ENCODE results near the gene PXYLP1. TPM values are rescaled to one million over a fixed set of nuclear protein-coding genes. Genes with fewer than 3 reads are reported as not detected.

Gene PXYLP1
- total RNA-seq, 1 donor from 2014 or later = 24.2 TPM

DNA sequence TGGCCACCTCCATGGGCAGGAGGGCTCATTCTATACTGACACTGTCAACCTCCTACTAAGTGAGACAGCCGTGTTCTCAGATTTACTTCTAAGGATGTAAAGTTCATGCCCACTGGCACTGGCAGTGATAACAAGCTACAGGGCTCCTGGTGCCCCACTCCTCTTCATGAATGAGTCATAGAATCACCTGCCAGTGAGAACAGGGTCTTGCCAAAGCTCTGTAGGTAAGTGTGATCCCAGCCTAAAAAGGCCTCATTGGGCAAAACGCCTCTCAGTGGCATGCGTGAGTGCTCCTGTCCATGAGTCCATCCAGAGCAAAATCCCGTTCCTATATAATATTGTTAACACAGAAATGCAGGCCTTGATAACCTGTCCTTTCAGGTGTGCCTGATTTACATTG lies 17.4 kb downstream of the PXYLP1 start:
- no peak for DNase-seq

DNA sequence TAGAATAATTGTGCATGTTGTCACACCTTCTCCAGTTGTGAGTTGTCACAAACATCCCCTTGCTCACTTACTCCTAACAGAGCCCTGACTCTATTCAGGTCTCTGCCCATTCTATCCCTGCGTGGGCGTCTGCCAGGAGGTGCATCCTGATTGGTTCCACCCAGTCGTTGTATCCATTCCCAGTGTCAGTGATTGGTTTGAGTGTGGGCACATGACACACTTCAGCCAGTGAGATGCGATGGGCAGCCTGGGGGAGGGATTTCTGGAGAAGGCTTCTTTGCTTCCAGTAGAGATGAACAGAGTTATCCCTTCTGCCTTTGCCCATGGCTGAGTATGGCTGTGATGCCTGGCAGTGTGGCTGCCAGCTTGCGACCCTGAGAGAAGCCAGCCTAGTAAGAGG lies 18.7 kb downstream of the PXYLP1 start:
- no peak for DNase-seq

DNA sequence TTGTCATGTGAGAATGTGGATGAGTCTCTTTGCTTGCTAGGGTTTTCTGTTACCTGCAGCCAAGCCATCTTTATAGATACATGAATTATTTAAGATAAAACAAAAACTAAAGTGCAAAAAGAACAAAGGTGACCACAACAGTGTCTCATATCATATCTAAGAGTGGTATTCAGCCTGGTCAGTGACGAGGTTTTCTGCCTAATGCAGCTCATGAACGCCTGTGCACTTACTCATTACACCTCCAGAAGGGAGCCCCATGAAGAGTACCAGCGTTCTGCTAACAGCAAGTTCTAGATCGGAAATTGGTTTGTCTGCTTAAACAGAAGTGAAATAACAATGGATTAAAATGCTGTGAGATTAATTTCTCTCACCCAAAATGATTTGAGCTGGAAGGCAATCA lies 19.2 kb downstream of the PXYLP1 start:
- no peak for DNase-seq

DNA sequence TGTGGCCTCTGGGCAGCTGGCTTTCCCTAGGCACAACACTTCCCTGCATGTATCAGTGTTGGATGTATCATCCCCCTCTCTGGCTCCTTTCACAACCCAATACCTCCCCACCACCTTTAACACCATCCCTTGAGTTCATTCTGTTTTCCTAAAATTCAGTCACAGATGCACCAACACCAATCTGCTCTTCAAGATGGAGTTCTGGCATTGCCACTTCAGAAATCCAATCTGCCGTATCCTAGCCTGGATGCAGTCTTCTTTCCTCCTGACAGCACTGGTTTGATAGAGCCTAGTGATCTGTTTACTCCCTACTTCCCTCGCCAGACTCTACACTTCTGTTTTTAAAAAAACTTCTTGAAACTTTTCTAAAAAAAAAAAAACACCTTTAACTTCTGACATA lies 21.7 kb downstream of the PXYLP1 start:
- DNase-seq = no peak

DNA sequence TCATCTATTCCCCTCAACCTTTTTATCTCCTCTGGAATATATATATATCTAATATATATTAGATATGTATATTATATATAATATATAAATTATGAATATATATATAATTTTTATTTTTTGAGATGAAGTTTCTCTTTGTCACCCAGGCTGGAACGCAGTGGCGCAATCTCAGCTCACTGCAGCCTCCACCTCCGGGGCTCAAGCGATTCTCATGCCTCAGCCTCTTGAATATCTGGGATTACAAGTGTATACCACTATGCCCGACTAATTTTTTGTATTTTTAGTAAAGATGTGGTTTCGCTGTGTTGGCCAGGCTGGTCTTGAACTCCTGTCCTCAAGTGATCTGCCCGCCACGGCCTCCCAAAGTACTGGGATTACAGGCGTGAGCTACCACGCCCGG lies 22.2 kb downstream of the PXYLP1 start:
- no peak for DNase-seq

DNA sequence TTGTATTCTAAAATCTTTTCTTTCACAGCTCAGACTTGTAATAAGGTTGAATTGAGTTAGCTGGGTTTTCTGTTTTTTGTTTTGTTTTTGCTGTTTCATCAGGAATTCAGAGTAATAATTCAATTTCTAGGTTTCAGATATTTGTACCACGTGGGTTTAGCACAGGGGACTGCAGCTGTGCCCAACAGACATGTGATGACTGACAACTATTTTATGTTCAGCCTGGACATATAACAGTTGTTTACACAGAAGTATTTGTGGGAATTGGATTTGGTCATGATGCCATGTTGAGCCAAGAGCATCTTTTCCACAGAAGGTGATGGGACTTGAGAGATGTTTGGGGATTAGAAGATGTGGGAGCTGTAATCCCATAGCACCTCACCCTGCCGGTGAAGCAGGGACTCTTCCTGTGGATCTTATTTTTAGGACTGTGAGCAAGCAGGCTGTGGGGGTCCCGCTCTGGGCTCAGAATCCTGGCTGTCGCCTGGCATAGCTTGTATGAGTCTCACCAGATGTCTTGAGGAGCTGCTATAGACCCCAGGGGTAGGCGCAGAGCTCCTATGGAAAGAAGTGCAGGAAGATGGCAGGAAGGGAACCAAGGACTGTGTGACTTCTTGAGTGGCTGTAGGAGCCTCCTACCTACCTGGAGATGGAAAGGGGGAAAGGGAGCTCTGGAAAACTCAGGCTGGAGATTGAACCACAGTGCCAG lies 23.7 kb downstream of the PXYLP1 start:
- DNase-seq = no peak

DNA sequence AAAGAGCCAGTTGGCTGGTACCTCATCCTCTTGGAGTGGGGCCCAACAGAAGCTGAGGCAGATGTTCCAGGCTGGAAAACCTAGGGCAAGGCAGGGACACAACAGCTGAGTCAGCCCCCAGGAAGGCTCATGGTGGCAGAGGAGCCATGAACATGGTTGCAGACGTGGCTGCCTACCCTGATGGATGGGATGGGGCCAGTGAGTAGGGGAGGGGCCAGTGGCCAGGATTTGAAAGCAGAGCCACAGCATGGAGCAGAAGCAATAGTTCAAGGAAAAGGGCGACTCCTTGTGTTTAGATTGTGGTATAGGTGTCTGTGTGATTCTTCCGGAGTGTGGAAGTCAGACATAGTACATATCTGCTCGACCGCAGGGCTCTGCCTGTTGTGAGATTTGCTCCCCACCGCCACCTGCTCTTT lies 24.2 kb downstream of the PXYLP1 start:
- DNase-seq = no peak

DNA sequence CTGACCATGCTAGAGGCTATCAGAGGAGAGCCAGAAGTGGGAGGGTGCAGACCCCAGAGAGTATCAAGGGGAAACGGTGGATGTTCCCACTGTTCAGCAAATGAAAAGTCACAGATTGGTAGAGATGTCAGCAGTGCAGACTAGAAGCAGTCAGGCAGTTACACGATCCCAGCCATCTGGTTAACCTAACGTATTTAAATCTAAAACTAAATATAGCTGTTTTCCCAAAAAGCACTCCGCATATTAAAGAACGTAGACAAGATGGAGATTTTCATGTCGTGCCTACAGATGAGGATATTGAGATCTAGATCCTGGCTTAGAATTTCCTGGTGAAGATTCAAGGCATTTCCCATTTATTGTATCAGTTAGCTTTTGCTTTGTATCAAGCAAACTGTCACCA lies 25.2 kb downstream of the PXYLP1 start:
- no peak for DNase-seq

DNA sequence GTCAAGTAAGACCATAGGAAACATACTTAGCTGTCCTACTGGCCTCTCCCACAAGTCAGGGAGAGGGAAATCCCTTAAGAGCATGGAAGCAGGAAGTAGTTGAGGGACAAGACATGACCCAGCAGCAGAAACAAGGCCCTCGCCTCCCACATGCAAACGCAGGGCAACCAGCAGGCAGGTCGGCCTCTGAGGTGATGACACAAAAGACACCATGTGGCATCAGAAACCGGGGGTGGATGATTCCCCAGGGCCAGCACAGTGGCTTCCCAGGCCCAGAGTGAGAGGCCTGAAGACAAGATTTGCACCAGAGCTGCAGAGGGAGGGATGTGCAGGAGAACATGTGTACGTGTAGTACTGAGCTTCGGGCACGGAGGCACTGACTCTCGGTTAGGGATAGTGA lies 26.3 kb downstream of the PXYLP1 start:
- no peak for DNase-seq

DNA sequence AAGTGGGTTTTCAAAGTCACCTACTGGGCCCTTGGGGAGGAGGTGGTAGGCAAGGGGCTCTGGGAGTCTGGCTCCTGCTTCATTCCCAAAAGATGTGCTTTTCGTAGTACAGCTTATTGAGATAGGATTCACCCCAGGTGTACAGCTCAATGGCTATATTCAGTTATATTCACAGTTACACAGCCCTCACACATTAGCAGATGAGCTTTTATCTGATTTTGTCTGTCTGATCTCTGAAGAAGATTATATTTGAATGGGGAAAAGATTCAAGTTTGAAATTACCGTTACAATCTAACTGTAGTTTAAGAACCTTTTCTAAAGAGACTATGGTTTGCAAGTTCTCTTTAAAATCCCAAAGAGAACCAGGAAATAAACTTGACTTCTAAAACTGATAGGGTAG lies 27.3 kb downstream of the PXYLP1 start:
- no peak for DNase-seq

DNA sequence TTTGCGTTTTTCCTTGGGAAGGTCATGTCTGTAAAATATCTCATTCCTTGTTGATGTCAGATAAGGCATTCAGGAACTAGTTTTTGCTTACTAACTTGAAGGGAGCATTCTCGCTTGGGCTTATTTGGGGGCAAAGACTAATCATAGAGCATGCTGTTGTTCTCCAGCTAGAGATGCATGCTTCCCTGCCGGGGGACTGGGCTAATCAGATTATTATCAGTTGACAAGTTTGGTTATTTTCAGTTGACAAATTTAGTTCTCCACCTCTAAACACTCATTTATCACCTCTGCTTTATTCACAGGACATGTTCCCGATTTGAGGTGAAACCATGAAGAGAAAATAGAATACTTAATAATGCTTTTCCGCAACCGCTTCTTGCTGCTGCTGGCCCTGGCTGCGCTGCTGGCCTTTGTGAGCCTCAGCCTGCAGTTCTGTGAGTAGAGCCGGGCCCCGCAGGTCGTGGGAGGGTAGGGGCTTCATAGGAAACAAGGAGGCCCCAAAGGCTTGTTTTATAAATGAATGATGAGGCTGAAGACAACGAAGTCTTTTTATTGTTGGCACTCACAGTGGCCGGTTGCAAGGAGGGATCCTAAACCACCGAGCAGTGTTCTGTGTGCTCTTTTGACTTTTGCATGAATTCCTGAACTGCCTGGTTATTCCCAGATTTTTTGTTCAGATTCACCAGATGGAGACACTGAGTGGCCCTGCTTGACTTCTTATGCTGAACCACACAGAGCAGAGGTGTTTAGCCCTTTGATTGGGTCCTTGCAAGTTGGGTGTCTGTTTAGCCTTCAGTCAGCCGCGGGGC lies 28.4 kb downstream of the PXYLP1 start:
- DNase-seq = no peak

DNA sequence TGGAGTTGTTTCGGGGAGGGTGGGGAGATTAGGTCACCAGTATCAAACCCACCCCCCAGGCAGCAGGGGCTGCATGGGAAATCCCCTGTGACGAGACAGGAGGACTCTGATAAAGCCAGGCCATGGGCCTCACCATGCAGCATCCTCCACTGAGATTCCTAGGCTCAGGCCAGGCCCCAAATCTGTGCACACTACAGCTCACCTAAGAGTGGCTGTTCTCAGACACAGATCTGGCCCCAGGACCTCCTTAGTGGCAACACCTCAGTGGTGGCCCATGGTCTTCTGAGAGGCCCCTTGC lies 29.0 kb downstream of the PXYLP1 start:
- no peak for DNase-seq

DNA sequence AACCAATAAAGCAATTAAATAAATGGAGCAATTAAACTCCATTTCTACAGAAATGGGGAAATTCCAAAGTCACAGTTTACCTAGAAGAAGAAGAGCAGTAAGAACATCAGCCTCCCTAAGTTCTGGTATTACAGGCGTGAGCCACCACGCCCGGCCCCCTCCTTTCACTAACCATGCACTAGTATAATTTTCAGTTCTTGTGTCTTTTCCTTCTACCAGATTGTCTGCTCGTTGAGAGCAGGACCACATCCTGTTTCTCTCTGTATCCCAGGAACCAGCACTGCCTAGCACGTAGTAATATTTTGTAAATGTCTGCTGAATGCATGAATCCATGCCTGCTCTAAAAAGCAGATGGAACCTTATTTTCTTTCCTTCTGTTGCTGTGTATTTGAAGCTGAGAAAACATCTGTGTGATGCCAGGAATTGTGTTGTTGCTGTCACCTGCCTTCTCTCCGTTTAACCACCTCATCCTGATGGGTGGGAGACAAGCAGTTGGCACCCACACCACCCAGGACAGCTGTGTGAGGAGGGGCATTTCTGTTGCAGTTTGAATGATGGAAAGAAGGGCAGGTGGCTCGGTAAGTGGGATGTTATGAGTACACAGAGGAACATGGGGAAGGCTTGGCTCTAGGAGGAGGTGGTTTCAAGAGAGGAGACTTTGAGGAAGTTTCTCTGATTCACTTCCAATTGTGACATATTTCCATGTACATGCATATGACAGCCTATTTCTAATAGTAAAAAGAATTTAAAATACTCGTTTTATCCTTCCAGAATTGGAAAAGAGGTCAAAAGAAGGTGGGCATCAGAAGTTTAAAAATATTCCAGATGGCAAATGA lies 30.1 kb downstream of the PXYLP1 start:
- DNase-seq = no peak

DNA sequence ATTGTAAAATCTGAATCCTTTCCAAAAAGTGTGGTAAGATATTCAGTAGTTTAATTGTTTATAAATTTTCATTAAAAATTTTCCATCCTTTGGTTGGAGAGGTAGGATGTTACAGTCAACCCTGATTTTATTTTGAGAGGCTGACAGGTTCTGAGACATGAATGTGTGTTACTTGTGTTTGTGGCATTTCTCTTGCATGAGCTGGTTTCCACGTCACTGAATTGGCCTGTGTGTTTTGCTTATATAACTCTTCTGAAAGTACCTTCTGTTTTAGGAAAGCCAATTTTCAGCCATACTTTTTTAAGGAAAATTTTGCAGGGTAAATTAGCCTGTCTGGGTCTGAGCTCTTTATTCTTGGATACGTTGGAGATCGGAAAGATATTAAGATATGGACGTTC lies 30.7 kb downstream of the PXYLP1 start:
- no peak for DNase-seq

DNA sequence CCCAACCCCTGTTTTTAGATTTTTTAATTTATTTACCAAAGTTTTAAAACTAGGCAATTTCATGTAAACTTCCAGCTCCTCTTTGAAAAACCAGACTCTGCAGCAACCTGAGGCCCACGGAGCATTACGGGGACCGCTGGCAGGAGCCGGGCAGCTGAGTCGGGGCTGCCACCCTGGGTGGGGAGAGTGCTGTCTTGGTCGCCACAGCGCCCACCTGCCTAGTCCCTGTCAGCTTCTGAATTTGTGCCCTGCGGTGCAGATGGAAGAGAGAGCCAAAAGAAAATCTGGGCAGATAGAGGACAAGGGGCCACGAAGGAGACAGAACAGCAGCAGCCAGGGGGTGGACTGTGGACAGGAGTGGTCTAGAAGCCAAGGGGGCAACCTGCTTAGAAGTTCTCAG lies 34.6 kb downstream of the PXYLP1 start:
- no peak for DNase-seq

DNA sequence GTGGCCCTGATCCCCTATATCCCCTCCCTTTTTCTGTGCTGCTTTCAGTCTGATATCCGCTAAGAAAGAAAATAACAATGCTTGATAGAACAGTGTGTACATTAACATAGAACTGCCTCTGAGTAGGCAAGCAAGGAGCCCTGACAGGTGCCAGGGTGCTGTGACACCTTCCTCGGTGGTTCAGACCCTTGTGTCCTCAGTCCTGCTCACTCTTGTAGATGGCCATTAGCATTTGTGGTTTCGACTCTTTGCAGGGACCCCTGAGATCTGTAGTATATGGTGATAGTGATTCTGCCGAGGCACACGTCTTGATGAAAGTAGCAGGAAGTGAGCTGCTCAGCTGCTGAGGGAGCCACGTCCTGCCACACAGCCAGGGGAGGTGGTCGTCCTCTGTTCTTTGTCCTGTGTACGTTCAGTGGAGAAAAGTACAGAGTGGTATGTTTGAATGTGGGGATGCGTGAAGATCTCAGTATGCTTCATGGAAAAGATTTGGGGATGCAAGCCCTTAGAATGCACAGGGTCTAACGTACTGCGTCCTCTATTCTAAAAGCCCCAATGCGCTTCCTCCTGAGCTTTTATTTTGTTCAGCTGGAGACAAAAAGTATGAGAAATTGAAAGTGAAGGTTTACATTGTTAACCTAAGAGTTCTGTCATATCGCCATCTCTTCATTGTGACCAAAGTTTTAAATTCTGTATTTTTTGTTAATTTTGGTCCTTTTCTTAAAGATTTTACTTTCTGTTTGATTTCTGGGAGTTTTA lies 35.4 kb downstream of the PXYLP1 start:
- DNase-seq = no peak

DNA sequence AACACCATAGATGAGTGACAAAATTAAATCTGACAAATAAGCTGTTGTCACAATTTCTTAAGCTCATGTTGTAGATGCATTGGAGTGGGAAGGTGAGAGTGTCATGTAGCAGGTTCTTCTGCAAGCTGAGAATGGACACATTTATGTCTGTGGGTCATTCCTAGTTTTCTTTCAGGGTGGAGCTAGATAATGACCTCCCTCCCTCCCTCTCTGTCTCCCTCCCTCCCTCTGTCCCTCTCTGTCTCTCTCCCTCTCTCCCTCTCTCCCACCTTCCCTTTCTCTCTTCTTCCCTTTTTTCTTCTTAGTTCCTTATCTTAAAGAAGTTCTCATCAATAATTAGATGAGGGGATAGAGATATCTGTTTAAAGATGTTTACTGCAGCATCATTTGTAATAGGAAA lies 36.0 kb downstream of the PXYLP1 start:
- no peak for DNase-seq

DNA sequence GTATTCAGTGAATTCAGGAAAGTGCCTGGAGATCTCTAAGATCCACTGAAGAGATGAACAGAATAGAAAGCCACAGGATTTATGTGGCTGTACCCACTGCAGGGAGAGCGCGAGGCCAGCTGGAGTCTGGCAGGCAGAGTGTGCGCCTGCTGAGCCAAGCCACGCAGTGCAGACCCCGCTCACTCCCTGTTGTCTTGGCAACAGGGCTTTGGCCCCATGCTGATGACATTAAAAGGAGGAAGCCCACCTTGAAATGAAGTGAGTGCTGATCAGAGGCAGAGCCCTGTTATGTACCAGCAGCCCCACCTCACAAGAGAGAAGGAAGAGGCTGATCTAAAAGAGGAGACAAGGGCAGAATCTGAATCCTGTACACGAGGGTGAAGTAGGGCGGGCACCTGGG lies 36.7 kb downstream of the PXYLP1 start:
- no peak for DNase-seq

DNA sequence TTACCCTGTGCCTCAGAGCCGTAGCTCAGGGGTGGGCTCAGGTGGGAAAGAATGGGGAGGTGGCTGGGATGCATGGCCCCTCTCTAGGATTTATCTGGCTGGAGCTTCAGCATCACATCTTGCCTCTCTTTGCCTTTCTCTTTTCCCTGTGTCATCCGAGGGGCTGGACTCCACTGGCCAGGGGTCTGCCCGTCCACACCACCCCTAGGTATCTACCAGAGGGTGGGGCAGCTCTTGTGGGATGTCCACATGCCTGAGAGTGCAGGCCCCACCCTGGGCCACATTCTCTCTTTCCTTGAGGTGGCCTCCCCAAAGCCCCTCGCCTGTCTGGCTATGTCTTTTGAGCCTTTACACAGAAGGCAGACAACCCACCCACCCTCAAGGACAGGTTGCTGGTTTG lies 37.2 kb downstream of the PXYLP1 start:
- no peak for DNase-seq

DNA sequence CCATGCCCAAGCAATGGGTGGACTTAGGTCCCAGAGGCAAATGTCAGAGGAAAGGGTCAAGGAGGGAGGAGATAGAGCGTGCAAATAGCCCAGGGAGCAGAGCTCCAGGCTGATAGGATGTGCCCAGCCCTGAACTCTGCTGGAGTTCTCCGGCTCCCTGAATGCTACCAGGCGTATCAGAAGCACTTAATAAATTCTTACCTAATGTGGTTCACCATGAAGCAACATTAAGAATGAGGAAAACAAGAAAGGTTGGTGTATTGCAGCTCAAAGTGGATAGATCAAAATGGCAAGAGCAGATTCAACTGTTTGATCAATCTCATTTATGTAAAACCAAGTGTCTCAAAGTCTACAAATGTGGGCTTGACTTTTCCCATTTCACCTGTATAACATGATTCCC lies 38.3 kb downstream of the PXYLP1 start:
- DNase-seq = no peak

DNA sequence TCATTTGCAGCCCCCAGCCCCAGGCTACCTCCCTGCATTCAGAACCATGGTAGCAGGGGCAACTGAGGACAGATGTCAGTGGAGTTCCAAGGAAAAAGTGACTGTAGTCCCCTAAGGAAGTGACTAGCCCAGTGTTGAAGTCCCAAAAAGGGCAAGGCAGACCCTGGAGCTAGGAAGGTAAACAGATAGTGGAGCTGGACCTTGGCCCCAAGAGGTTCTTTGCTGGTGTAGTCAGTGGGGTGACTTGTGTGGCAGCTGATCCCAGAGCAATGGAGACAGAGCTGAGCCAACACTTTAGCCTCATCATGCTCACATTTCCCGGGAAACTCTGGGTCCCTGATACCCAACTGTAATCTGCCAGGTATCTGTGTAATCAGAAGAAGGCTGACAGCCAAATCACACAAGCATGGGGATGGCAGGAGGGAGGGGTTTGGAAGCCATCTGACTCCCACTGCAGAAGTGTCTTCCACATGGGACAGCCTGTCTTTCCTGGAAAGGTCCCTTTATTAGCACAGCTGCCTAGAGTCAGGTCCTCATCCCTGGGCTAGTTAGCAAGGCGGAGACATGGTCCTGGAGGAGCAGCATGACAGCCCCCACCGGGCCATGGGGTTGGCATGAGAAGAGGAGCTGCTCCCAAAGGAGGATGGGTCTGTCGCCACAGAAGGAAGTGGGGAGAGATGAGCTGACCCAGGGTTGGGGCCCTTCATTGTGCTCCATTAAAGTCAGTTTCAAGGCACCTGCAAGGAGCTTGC lies 39.8 kb downstream of the PXYLP1 start:
- no peak for DNase-seq
